ENCODE results near the gene SEL1L3.

SEL1L3 gene

GRCh38 chr4:25890571-25891485 lies 28.0 kb upstream of the SEL1L3 start:
- Histone ChIP-seq H3K4me3 (ENCODE audit: low read depth in 1 of 2, low read length in 2 of 2) (no peak overlapping the region), H3K36me3 (ENCODE audit: control insufficient read depth in 1 of 2, insufficient read depth in 2 of 2, low read length in 2 of 2) (no peaks in the 10 kb centered on the region), H3K27ac (ENCODE audit: low read length) (no peak overlapping the region), H3K27me3 (ENCODE audit: low read depth, low read length) (no peaks in the 10 kb centered on the region), H3K4me1 (ENCODE audit: control insufficient read depth in 1 of 2, insufficient read depth in 2 of 2, low read length in 2 of 2) (no peaks in the 10 kb centered on the region), H3K9me3 (ENCODE audit: control insufficient read depth in 1 of 2, low read length in 2 of 2) (no peaks in the 10 kb centered on the region)

- Histone ChIP-seq H3K27me3 (ENCODE audit: low read depth, low read length) (no peaks in the 10 kb centered on the region), H3K36me3 (ENCODE audit: control insufficient read depth in 1 of 2, insufficient read depth in 2 of 2, low read length in 2 of 2) (no peaks in the 10 kb centered on the region), H3K27ac (ENCODE audit: low read length) (no peak overlapping the region), H3K4me3 (ENCODE audit: low read depth in 1 of 2, low read length in 2 of 2) (no peak overlapping the region), H3K4me1 (ENCODE audit: control insufficient read depth in 1 of 2, insufficient read depth in 2 of 2, low read length in 2 of 2) (no peaks in the 10 kb centered on the region), H3K9me3 (ENCODE audit: control insufficient read depth in 1 of 2, low read length in 2 of 2) (no peaks in the 10 kb centered on the region)
Observed at GRCh38 chr4:25889589-25890503, 27.1 kb upstream of the SEL1L3 start.

GRCh38 chr4:25888781-25889180 lies 26.0 kb upstream of the SEL1L3 start:
- no peak overlapping the region for H3K27ac ChIP-seq (ENCODE audit: low read length)

GRCh38 chr4:25884031-25884782 lies 21.4 kb upstream of the SEL1L3 start:
- H3K27ac ChIP-seq (ENCODE audit: low read length), result no peak overlapping the region
- H3K27me3 ChIP-seq (ENCODE audit: low read depth, low read length), result no peaks in the 10 kb centered on the region
- H3K4me1 ChIP-seq (ENCODE audit: control insufficient read depth in 1 of 2, insufficient read depth in 2 of 2, low read length in 2 of 2), result no peaks in the 10 kb centered on the region
- H3K36me3 ChIP-seq (ENCODE audit: control insufficient read depth in 1 of 2, insufficient read depth in 2 of 2, low read length in 2 of 2), result no peaks in the 10 kb centered on the region
- no peak overlapping the region for H3K4me3 ChIP-seq (ENCODE audit: low read depth in 1 of 2, low read length in 2 of 2)
- H3K9me3 ChIP-seq (ENCODE audit: control insufficient read depth in 1 of 2, low read length in 2 of 2), result no peaks in the 10 kb centered on the region

More at GRCh38 chr4:25888781-25889180, 26.0 kb upstream of the SEL1L3 start:
- Histone ChIP-seq H3K4me3 (ENCODE audit: low read depth in 1 of 2, low read length in 2 of 2) (no peak overlapping the region), H3K36me3 (ENCODE audit: control insufficient read depth in 1 of 2, insufficient read depth in 2 of 2, low read length in 2 of 2) (no peaks in the 10 kb centered on the region), H3K27me3 (ENCODE audit: low read depth, low read length) (no peaks in the 10 kb centered on the region), H3K4me1 (ENCODE audit: control insufficient read depth in 1 of 2, insufficient read depth in 2 of 2, low read length in 2 of 2) (no peaks in the 10 kb centered on the region), H3K9me3 (ENCODE audit: control insufficient read depth in 1 of 2, low read length in 2 of 2) (no peaks in the 10 kb centered on the region)

GRCh38 chr4:25883565-25883964 lies 20.8 kb upstream of the SEL1L3 start:
- Histone ChIP-seq H3K4me3 (ENCODE audit: low read depth in 1 of 2, low read length in 2 of 2) (no peak overlapping the region), H3K4me1 (ENCODE audit: control insufficient read depth in 1 of 2, insufficient read depth in 2 of 2, low read length in 2 of 2) (no peaks in the 10 kb centered on the region), H3K27ac (ENCODE audit: low read length) (no peak overlapping the region), H3K36me3 (ENCODE audit: control insufficient read depth in 1 of 2, insufficient read depth in 2 of 2, low read length in 2 of 2) (no peaks in the 10 kb centered on the region), H3K27me3 (ENCODE audit: low read depth, low read length) (no peaks in the 10 kb centered on the region), H3K9me3 (ENCODE audit: control insufficient read depth in 1 of 2, low read length in 2 of 2) (no peaks in the 10 kb centered on the region)

- Histone ChIP-seq H3K4me1 (ENCODE audit: control insufficient read depth in 1 of 2, insufficient read depth in 2 of 2, low read length in 2 of 2) (no peaks in the 10 kb centered on the region), H3K36me3 (ENCODE audit: control insufficient read depth in 1 of 2, insufficient read depth in 2 of 2, low read length in 2 of 2) (no peaks in the 10 kb centered on the region), H3K27ac (ENCODE audit: low read length) (no peak overlapping the region), H3K27me3 (ENCODE audit: low read depth, low read length) (no peaks in the 10 kb centered on the region), H3K4me3 (ENCODE audit: low read depth in 1 of 2, low read length in 2 of 2) (no peak overlapping the region), H3K9me3 (ENCODE audit: control insufficient read depth in 1 of 2, low read length in 2 of 2) (no peaks in the 10 kb centered on the region)
Observed at GRCh38 chr4:25882226-25882625, 19.4 kb upstream of the SEL1L3 start.

GRCh38 chr4:25881193-25881592 lies 18.4 kb upstream of the SEL1L3 start:
- no peaks in the 10 kb centered on the region for H3K4me1 ChIP-seq (ENCODE audit: control insufficient read depth in 1 of 2, insufficient read depth in 2 of 2, low read length in 2 of 2)
- H3K36me3 ChIP-seq (ENCODE audit: control insufficient read depth in 1 of 2, insufficient read depth in 2 of 2, low read length in 2 of 2), result no peaks in the 10 kb centered on the region
- H3K27ac ChIP-seq (ENCODE audit: low read length), result no peak overlapping the region
- H3K27me3 ChIP-seq (ENCODE audit: low read depth, low read length), result no peaks in the 10 kb centered on the region
- no peak overlapping the region for H3K4me3 ChIP-seq (ENCODE audit: low read depth in 1 of 2, low read length in 2 of 2)
- H3K9me3 ChIP-seq (ENCODE audit: control insufficient read depth in 1 of 2, low read length in 2 of 2), result no peaks in the 10 kb centered on the region

- H3K27me3 ChIP-seq (ENCODE audit: low read depth, low read length), result no peaks in the 10 kb centered on the region
- no peak overlapping the region for H3K27ac ChIP-seq (ENCODE audit: low read length)
Observed at GRCh38 chr4:25879991-25880651, 17.3 kb upstream of the SEL1L3 start.

GRCh38 chr4:25879587-25879986 lies 16.8 kb upstream of the SEL1L3 start:
- H3K27ac ChIP-seq (ENCODE audit: low read length), result no peak overlapping the region
- H3K4me3 ChIP-seq (ENCODE audit: low read depth in 1 of 2, low read length in 2 of 2), result no peak overlapping the region
- H3K36me3 ChIP-seq (ENCODE audit: control insufficient read depth in 1 of 2, insufficient read depth in 2 of 2, low read length in 2 of 2), result no peaks in the 10 kb centered on the region
- H3K4me1 ChIP-seq (ENCODE audit: control insufficient read depth in 1 of 2, insufficient read depth in 2 of 2, low read length in 2 of 2), result no peaks in the 10 kb centered on the region
- no peaks in the 10 kb centered on the region for H3K9me3 ChIP-seq (ENCODE audit: control insufficient read depth in 1 of 2, low read length in 2 of 2)
- no peaks in the 10 kb centered on the region for H3K27me3 ChIP-seq (ENCODE audit: low read depth, low read length)

More at GRCh38 chr4:25879991-25880651, 17.3 kb upstream of the SEL1L3 start:
- no peaks in the 10 kb centered on the region for H3K9me3 ChIP-seq (ENCODE audit: control insufficient read depth in 1 of 2, low read length in 2 of 2)
- no peak overlapping the region for H3K4me3 ChIP-seq (ENCODE audit: low read depth in 1 of 2, low read length in 2 of 2)
- H3K36me3 ChIP-seq (ENCODE audit: control insufficient read depth in 1 of 2, insufficient read depth in 2 of 2, low read length in 2 of 2), result no peaks in the 10 kb centered on the region
- no peaks in the 10 kb centered on the region for H3K4me1 ChIP-seq (ENCODE audit: control insufficient read depth in 1 of 2, insufficient read depth in 2 of 2, low read length in 2 of 2)

GRCh38 chr4:25879091-25879584 lies 16.4 kb upstream of the SEL1L3 start:
- no peaks in the 10 kb centered on the region for H3K36me3 ChIP-seq (ENCODE audit: control insufficient read depth in 1 of 2, insufficient read depth in 2 of 2, low read length in 2 of 2)
- H3K4me3 ChIP-seq (ENCODE audit: low read depth in 1 of 2, low read length in 2 of 2), result no peak overlapping the region
- no peaks in the 10 kb centered on the region for H3K9me3 ChIP-seq (ENCODE audit: control insufficient read depth in 1 of 2, low read length in 2 of 2)
- H3K4me1 ChIP-seq (ENCODE audit: control insufficient read depth in 1 of 2, insufficient read depth in 2 of 2, low read length in 2 of 2), result no peaks in the 10 kb centered on the region
- H3K27me3 ChIP-seq (ENCODE audit: low read depth, low read length), result no peaks in the 10 kb centered on the region
- no peak overlapping the region for H3K27ac ChIP-seq (ENCODE audit: low read length)
